PFSK-1 (cell line): ENCODE measurements around the gene ACY1.

ENCODE experiments used
- POLR2AphosphoS5 ChIP-seq: IDR thresholded peaks from 2 replicates; pipeline ENCODE4 v1.6.1; 2012; ENCODE audit warnings: low read depth, mild to moderate bottlenecking, control low read depth, low read length, moderate library complexity
- REST ChIP-seq, 2 experiments: IDR thresholded peaks; 2 replicates each; pipeline versions ENCODE4 v1.6.1 to v1.8.0; 2011 to 2012; ENCODE audit warnings: low read depth in 2 of 2, low read length in 2 of 2, control low read depth in 1 of 2, inconsistent platforms in 1 of 2, mild to moderate bottlenecking in 1 of 2, moderate library complexity in 1 of 2; ENCODE audit not compliant: insufficient read depth in 1 of 2

- no peak for TF ChIP-seq POLR2AphosphoS5
- no peak for TF ChIP-seq REST (IDR thresholded peaks at IDR 0.05; ENCODE audit: insufficient read depth in 1 of 2, low read depth in 2 of 2, low read length in 2 of 2)
Observed at GRCh38 chr3:51946796-51947195, 36.5 kb upstream of the ACY1 start.
